ENCODE data around the gene BMP7.

BMP7 gene

DNA sequence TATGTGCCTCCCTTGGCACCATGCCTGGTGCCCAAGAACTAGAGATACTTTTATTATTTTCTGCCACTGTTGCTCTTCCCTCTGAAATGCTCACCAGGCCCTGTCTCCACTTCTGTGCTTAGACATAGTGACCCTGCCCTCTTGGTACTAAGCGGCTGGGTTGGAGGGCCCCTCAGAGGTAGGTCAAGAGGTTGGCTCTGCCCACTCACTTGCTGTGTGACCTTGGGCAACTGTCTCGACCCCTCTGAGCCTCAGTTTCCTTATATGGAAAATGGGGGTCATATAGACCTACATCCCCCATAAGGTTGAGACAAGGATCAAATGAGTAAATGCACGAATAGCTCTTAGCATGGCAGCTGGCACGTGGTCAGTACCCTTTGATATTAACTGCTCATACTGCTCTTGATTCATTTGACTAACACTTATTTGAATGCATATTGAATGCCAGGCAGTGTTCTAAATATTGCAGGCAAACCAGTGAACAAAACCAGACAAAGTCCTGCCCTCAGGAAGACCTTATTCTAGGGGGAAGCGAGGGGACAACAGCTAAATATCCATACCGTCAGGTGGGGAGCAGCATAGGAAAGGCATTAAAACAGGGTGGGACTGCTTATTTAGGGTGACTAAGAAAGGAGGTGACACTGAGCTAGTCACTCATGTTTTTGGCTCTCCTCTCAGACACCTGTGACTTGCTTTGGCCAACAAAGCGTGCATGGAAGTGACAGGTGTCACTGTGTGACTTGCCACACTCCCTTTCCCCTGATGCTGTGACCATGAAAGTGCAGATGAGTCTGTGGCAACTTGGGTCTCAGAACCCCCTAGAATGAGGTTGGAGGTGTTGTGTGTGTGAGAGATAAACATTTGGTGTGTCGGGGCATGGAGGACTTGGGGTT is 48.9 kb upstream of the BMP7 start:
- no peak for TF ChIP-seq PPARA (CRISPR knock-in tag; IDR thresholded peaks at IDR 0.05; ENCODE audit: borderline replicate concordance)
- no peak for TF ChIP-seq ZNF8 (CRISPR knock-in tag; IDR thresholded peaks at IDR 0.05)
- TF ChIP-seq GLIS3 (CRISPR knock-in tag; IDR thresholded peaks at IDR 0.05), result no peak
- TF ChIP-seq ESRRG (CRISPR knock-in tag; IDR thresholded peaks at IDR 0.05), result no peak
- no peak for TF ChIP-seq ZNF70 (CRISPR knock-in tag; IDR thresholded peaks at IDR 0.05)
- no peak for TF ChIP-seq RARB (CRISPR knock-in tag; IDR thresholded peaks at IDR 0.05)

DNA sequence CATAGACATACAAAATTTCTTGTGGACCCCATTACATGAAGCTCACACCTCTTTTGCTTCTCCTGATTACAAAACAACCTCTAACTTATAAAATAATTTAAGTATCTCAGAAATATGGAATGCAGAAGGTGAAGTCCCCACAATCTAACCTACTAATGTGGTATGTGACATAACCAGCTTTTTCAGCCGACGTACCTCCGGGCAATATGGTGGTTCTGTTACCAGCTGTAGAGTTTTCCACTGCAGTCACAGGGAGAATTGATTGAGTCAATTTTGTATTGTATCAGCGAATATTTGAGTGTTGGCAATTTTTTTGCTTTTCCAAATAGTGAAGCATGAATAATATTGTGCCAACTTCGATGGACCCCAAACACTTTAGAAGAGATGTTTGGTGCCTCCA is 47.5 kb upstream of the BMP7 start:
- no peak for ATAC-seq
- TF ChIP-seq OSR1 (CRISPR knock-in tag; IDR thresholded peaks at IDR 0.05) (no peak), RARB (CRISPR knock-in tag; IDR thresholded peaks at IDR 0.05) (no peak), ZNF8 (CRISPR knock-in tag; IDR thresholded peaks at IDR 0.05) (no peak), TCF4 (CRISPR knock-in tag; IDR thresholded peaks at IDR 0.05; ENCODE audit: borderline replicate concordance) (no peak), ZFP30 (CRISPR knock-in tag; IDR thresholded peaks at IDR 0.05) (no peak)
- TF ChIP-seq, protein P1, sequence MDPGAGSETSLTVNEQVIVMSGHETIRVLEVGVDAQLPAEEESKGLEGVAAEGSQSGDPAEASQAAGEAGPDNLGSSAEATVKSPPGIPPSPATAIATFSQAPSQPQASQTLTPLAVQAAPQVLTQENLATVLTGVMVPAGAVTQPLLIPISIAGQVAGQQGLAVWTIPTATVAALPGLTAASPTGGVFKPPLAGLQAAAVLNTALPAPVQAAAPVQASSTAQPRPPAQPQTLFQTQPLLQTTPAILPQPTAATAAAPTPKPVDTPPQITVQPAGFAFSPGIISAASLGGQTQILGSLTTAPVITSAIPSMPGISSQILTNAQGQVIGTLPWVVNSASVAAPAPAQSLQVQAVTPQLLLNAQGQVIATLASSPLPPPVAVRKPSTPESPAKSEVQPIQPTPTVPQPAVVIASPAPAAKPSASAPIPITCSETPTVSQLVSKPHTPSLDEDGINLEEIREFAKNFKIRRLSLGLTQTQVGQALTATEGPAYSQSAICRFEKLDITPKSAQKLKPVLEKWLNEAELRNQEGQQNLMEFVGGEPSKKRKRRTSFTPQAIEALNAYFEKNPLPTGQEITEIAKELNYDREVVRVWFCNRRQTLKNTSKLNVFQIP (CRISPR knock-in tag; IDR thresholded peaks at IDR 0.05; ENCODE audit: borderline replicate concordance, low read depth), result no peak
- TF ChIP-seq, protein P2, sequence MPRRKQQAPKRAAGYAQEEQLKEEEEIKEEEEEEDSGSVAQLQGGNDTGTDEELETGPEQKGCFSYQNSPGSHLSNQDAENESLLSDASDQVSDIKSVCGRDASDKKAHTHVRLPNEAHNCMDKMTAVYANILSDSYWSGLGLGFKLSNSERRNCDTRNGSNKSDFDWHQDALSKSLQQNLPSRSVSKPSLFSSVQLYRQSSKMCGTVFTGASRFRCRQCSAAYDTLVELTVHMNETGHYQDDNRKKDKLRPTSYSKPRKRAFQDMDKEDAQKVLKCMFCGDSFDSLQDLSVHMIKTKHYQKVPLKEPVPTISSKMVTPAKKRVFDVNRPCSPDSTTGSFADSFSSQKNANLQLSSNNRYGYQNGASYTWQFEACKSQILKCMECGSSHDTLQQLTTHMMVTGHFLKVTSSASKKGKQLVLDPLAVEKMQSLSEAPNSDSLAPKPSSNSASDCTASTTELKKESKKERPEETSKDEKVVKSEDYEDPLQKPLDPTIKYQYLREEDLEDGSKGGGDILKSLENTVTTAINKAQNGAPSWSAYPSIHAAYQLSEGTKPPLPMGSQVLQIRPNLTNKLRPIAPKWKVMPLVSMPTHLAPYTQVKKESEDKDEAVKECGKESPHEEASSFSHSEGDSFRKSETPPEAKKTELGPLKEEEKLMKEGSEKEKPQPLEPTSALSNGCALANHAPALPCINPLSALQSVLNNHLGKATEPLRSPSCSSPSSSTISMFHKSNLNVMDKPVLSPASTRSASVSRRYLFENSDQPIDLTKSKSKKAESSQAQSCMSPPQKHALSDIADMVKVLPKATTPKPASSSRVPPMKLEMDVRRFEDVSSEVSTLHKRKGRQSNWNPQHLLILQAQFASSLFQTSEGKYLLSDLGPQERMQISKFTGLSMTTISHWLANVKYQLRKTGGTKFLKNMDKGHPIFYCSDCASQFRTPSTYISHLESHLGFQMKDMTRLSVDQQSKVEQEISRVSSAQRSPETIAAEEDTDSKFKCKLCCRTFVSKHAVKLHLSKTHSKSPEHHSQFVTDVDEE (CRISPR knock-in tag; IDR thresholded peaks at IDR 0.05), result no peak

More for the DNA sequence above, 48.9 kb upstream of the BMP7 start:
- ATAC-seq, result no peak

DNA sequence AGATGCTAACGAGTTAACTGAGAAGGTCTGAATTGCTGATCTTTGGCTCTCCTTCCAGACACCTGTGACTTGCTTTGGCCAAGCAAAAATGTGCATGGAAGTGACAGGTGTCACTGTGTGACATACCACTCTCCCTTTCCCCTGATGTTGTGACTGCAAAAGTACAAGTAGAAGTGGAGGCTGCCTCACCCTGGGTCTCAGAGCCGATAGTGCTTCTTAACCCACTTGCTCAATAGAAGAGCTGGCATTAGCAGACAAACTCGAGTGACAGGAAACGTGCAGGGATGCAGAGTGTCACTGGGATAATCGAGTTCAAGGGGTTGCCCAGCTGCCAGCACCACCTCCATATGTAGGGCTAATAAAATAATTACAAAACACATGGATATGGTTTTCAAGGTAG is 46.8 kb upstream of the BMP7 start:
- ATAC-seq, result no peak
- TF ChIP-seq GLIS3 (CRISPR knock-in tag; IDR thresholded peaks at IDR 0.05), result no peak
- TF ChIP-seq TOX (CRISPR knock-in tag; IDR thresholded peaks at IDR 0.05; ENCODE audit: borderline replicate concordance), result no peak
- TF ChIP-seq, protein P3, sequence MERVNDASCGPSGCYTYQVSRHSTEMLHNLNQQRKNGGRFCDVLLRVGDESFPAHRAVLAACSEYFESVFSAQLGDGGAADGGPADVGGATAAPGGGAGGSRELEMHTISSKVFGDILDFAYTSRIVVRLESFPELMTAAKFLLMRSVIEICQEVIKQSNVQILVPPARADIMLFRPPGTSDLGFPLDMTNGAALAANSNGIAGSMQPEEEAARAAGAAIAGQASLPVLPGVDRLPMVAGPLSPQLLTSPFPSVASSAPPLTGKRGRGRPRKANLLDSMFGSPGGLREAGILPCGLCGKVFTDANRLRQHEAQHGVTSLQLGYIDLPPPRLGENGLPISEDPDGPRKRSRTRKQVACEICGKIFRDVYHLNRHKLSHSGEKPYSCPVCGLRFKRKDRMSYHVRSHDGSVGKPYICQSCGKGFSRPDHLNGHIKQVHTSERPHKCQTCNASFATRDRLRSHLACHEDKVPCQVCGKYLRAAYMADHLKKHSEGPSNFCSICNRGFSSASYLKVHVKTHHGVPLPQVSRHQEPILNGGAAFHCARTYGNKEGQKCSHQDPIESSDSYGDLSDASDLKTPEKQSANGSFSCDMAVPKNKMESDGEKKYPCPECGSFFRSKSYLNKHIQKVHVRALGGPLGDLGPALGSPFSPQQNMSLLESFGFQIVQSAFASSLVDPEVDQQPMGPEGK (CRISPR knock-in tag; IDR thresholded peaks at IDR 0.05; ENCODE audit: borderline replicate concordance), result no peak

DNA sequence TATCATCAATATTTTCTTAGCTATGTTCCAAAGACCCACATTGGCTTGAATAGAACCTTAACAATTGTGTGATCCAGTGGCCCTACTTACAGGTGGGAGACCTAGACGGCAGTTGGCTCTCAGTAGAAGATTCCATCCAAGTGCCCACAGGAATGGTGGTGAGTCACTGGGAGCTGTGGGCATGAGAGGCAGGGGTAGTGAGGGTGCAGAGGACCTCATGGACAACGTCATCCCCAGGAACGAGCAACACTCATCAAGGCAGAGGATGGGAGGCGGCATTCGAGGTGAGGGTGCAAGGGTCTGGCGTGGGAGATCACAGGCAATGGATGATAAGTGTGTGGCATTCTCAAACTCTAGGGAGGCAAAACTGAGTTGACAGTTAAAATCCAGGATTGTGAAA is 45.7 kb upstream of the BMP7 start:
- no peak for ATAC-seq
- TF ChIP-seq ZFP30 (CRISPR knock-in tag; IDR thresholded peaks at IDR 0.05) (no peak), ZFP3 (CRISPR knock-in tag; IDR thresholded peaks at IDR 0.05) (no peak), PPARA (CRISPR knock-in tag; IDR thresholded peaks at IDR 0.05; ENCODE audit: borderline replicate concordance) (no peak), ZNF565 (CRISPR knock-in tag; conservative IDR thresholded peaks at IDR 0.05; ENCODE audit: low read depth) (no peak), TOX (CRISPR knock-in tag; IDR thresholded peaks at IDR 0.05; ENCODE audit: borderline replicate concordance) (no peak), ARNTL (CRISPR knock-in tag; IDR thresholded peaks at IDR 0.05; ENCODE audit: borderline replicate concordance, low read depth) (no peak), BACH2 (CRISPR knock-in tag; IDR thresholded peaks at IDR 0.05; ENCODE audit: borderline replicate concordance) (no peak), RARB (CRISPR knock-in tag; IDR thresholded peaks at IDR 0.05) (no peak)
- TF ChIP-seq, protein P4, sequence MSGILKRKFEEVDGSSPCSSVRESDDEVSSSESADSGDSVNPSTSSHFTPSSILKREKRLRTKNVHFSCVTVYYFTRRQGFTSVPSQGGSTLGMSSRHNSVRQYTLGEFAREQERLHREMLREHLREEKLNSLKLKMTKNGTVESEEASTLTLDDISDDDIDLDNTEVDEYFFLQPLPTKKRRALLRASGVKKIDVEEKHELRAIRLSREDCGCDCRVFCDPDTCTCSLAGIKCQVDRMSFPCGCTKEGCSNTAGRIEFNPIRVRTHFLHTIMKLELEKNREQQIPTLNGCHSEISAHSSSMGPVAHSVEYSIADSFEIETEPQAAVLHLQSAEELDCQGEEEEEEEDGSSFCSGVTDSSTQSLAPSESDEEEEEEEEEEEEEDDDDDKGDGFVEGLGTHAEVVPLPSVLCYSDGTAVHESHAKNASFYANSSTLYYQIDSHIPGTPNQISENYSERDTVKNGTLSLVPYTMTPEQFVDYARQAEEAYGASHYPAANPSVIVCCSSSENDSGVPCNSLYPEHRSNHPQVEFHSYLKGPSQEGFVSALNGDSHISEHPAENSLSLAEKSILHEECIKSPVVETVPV (CRISPR knock-in tag; IDR thresholded peaks at IDR 0.05), result no peak
- TF ChIP-seq, protein P5, sequence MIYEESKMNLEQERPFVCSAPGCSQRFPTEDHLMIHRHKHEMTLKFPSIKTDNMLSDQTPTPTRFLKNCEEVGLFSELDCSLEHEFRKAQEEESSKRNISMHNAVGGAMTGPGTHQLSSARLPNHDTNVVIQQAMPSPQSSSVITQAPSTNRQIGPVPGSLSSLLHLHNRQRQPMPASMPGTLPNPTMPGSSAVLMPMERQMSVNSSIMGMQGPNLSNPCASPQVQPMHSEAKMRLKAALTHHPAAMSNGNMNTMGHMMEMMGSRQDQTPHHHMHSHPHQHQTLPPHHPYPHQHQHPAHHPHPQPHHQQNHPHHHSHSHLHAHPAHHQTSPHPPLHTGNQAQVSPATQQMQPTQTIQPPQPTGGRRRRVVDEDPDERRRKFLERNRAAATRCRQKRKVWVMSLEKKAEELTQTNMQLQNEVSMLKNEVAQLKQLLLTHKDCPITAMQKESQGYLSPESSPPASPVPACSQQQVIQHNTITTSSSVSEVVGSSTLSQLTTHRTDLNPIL (CRISPR knock-in tag; IDR thresholded peaks at IDR 0.05; ENCODE audit: low read depth), result no peak
- TF ChIP-seq, protein P1 (CRISPR knock-in tag; IDR thresholded peaks at IDR 0.05; ENCODE audit: borderline replicate concordance, low read depth), result no peak
- TF ChIP-seq, protein P3 (CRISPR knock-in tag; IDR thresholded peaks at IDR 0.05; ENCODE audit: borderline replicate concordance), result no peak
